ENCODE results near the gene LRRC28.
A peak's percentile ranks its signal among the peaks of the same experiment; 100 is the strongest.

The LRRC28 gene

GRCh38 chr15:99267957-99268356, 16.7 kb downstream of the LRRC28 start:
- peaks cover 2 to 5% of the 10 kb centered on the region in 2 donors for H3K36me3 Mint-ChIP-seq
- ATAC-seq (replicated peaks) (no peak), DNase-seq (no peak)
- no peaks in the 10 kb centered on the region for H3K27me3 Mint-ChIP-seq
- no peak overlapping the region for H3K4me3 Mint-ChIP-seq
- H3K27ac Mint-ChIP-seq, result no peak overlapping the region
- H3K9me3 Mint-ChIP-seq, result no peaks in the 10 kb centered on the region
- no peaks in the 10 kb centered on the region for H3K4me1 Mint-ChIP-seq

GRCh38 chr15:99268431-99268830, 17.1 kb downstream of the LRRC28 start:
- Mint-ChIP-seq H3K4me1 (no peaks in the 10 kb centered on the region), H3K36me3 (peaks cover 2 to 4% of the 10 kb centered on the region in 2 donors), H3K27me3 (no peaks in the 10 kb centered on the region), H3K27ac (no peak overlapping the region), H3K9me3 (no peaks in the 10 kb centered on the region), H3K4me3 (no peak overlapping the region)
- DNase-seq (no peak), ATAC-seq (replicated peaks) (no peak)

- no peak overlapping the region for H3K27ac Mint-ChIP-seq
- H3K27me3 Mint-ChIP-seq, result no peaks in the 10 kb centered on the region
- no peak overlapping the region for H3K4me3 Mint-ChIP-seq
- H3K4me1 Mint-ChIP-seq, result peaks cover 6 to 18% of the 10 kb centered on the region in 2 donors
- no peaks in the 10 kb centered on the region for H3K9me3 Mint-ChIP-seq
- DNase-seq (no peak), ATAC-seq (replicated peaks) (no peak)
- H3K36me3 Mint-ChIP-seq, result peaks cover 0 to 2% of the 10 kb centered on the region in 2 donors
Measured at GRCh38 chr15:99273801-99274200, 22.5 kb downstream of the LRRC28 start.

- no peaks in the 10 kb centered on the region for H3K9me3 Mint-ChIP-seq
- no peaks in the 10 kb centered on the region for H3K27me3 Mint-ChIP-seq
- H3K27ac Mint-ChIP-seq, result no peak overlapping the region
- ATAC-seq (replicated peaks) (no peak), DNase-seq (no peak)
- peaks cover 5 to 14% of the 10 kb centered on the region in 2 donors for H3K36me3 Mint-ChIP-seq
- H3K4me1 Mint-ChIP-seq, result peaks cover 8 to 23% of the 10 kb centered on the region in 2 donors
- H3K4me3 Mint-ChIP-seq, result no peak overlapping the region
Measured at GRCh38 chr15:99275061-99275460, 23.8 kb downstream of the LRRC28 start.

- Mint-ChIP-seq H3K9me3 (no peaks in the 10 kb centered on the region), H3K36me3 (peaks cover 6 to 20% of the 10 kb centered on the region in 2 donors), H3K27me3 (no peaks in the 10 kb centered on the region), H3K4me3 (no peak overlapping the region), H3K4me1 (peaks cover 10 to 28% of the 10 kb centered on the region in 2 donors), H3K27ac (peak overlapping the region; percentile 81)
- peak; percentile 68 to 72 for ATAC-seq (replicated peaks)
- DNase-seq, result no peak
Measured at GRCh38 chr15:99275525-99276128, 24.3 kb downstream of the LRRC28 start.

GRCh38 chr15:99279290-99279689, 28.0 kb downstream of the LRRC28 start:
- Mint-ChIP-seq H3K4me1 (peaks cover 15 to 39% of the 10 kb centered on the region in 2 donors), H3K36me3 (peaks cover 6 to 23% of the 10 kb centered on the region in 2 donors), H3K27ac (no peak overlapping the region), H3K9me3 (no peaks in the 10 kb centered on the region), H3K4me3 (no peak overlapping the region), H3K27me3 (no peaks in the 10 kb centered on the region)
- DNase-seq, result no peak
- ATAC-seq (replicated peaks), result no peak

- Mint-ChIP-seq H3K9me3 (no peaks in the 10 kb centered on the region), H3K4me1 (peaks cover 18 to 45% of the 10 kb centered on the region in 2 donors), H3K27ac (no peak overlapping the region), H3K27me3 (no peaks in the 10 kb centered on the region), H3K4me3 (no peak overlapping the region), H3K36me3 (peaks cover 11 to 27% of the 10 kb centered on the region in 2 donors)
- no peak for ATAC-seq (replicated peaks)
- DNase-seq, result no peak
Measured at GRCh38 chr15:99279827-99280226, 28.5 kb downstream of the LRRC28 start.

GRCh38 chr15:99282121-99282520, 30.8 kb downstream of the LRRC28 start:
- H3K27me3 Mint-ChIP-seq, result no peaks in the 10 kb centered on the region
- H3K4me3 Mint-ChIP-seq, result no peak overlapping the region
- peaks cover 16 to 34% of the 10 kb centered on the region in 2 donors for H3K4me1 Mint-ChIP-seq
- ATAC-seq (replicated peaks) (no peak), DNase-seq (no peak)
- H3K27ac Mint-ChIP-seq, result no peak overlapping the region
- H3K9me3 Mint-ChIP-seq, result no peaks in the 10 kb centered on the region
- peaks cover 16 to 33% of the 10 kb centered on the region in 2 donors for H3K36me3 Mint-ChIP-seq

GRCh38 chr15:99282586-99282985, 31.3 kb downstream of the LRRC28 start:
- Mint-ChIP-seq H3K9me3 (no peaks in the 10 kb centered on the region), H3K27me3 (no peaks in the 10 kb centered on the region), H3K4me3 (no peak overlapping the region), H3K4me1 (peaks cover 16 to 30% of the 10 kb centered on the region in 2 donors), H3K36me3 (peaks cover 16 to 33% of the 10 kb centered on the region in 2 donors), H3K27ac (no peak overlapping the region)
- ATAC-seq (replicated peaks) (no peak), DNase-seq (no peak)

- H3K4me3 Mint-ChIP-seq, result no peak overlapping the region
- ATAC-seq (replicated peaks), result peak in 1 of 2 donors; percentile 20
Measured at GRCh38 chr15:99283717-99284116, 32.4 kb downstream of the LRRC28 start.

GRCh38 chr15:99291643-99292042, 40.4 kb downstream of the LRRC28 start:
- Mint-ChIP-seq H3K4me1 (peaks cover 7 to 19% of the 10 kb centered on the region in 2 donors), H3K4me3 (no peak overlapping the region)

More at GRCh38 chr15:99283717-99284116, 32.4 kb downstream of the LRRC28 start:
- H3K27me3 Mint-ChIP-seq, result no peaks in the 10 kb centered on the region
- peaks cover 16 to 32% of the 10 kb centered on the region in 2 donors for H3K36me3 Mint-ChIP-seq
- DNase-seq, result no peak
- no peak overlapping the region for H3K27ac Mint-ChIP-seq
- H3K9me3 Mint-ChIP-seq, result no peaks in the 10 kb centered on the region
- peaks cover 16 to 29% of the 10 kb centered on the region in 2 donors for H3K4me1 Mint-ChIP-seq

GRCh38 chr15:99295840-99296239, 44.6 kb downstream of the LRRC28 start:
- peaks cover 7 to 19% of the 10 kb centered on the region in 2 donors for H3K4me1 Mint-ChIP-seq
- H3K27me3 Mint-ChIP-seq, result no peaks in the 10 kb centered on the region
- H3K36me3 Mint-ChIP-seq, result peaks cover 26 to 35% of the 10 kb centered on the region in 2 donors
- ATAC-seq (replicated peaks), result no peak
- peaks cover 6 to 13% of the 10 kb centered on the region in 2 donors for H3K9me3 Mint-ChIP-seq
- DNase-seq, result no peak
- H3K27ac Mint-ChIP-seq, result no peak overlapping the region
- H3K4me3 Mint-ChIP-seq, result no peak overlapping the region

More at GRCh38 chr15:99291643-99292042, 40.4 kb downstream of the LRRC28 start:
- Mint-ChIP-seq H3K27me3 (no peaks in the 10 kb centered on the region), H3K27ac (no peak overlapping the region), H3K9me3 (peaks cover 6 to 13% of the 10 kb centered on the region in 2 donors), H3K36me3 (peaks cover 26 to 35% of the 10 kb centered on the region in 2 donors)
- ATAC-seq (replicated peaks) (no peak), DNase-seq (no peak)

GRCh38 chr15:99296386-99296785, 45.1 kb downstream of the LRRC28 start:
- Mint-ChIP-seq H3K27me3 (no peaks in the 10 kb centered on the region), H3K4me3 (no peak overlapping the region), H3K4me1 (peaks cover 7 to 19% of the 10 kb centered on the region in 2 donors), H3K27ac (no peak overlapping the region), H3K36me3 (peaks cover 26 to 31% of the 10 kb centered on the region in 2 donors), H3K9me3 (peaks cover 6 to 13% of the 10 kb centered on the region in 2 donors)
- DNase-seq (no peak), ATAC-seq (replicated peaks) (no peak)

GRCh38 chr15:99303907-99304306, 52.6 kb downstream of the LRRC28 start:
- Mint-ChIP-seq H3K27ac (no peak overlapping the region), H3K4me1 (no peaks in the 10 kb centered on the region), H3K4me3 (no peak overlapping the region), H3K27me3 (no peaks in the 10 kb centered on the region), H3K36me3 (peaks cover 0 to 9% of the 10 kb centered on the region in 2 donors), H3K9me3 (no peaks in the 10 kb centered on the region)
- no peak for ATAC-seq (replicated peaks)
- no peak for DNase-seq

- Mint-ChIP-seq H3K27me3 (no peaks in the 10 kb centered on the region), H3K4me1 (no peaks in the 10 kb centered on the region), H3K27ac (no peak overlapping the region), H3K9me3 (no peaks in the 10 kb centered on the region), H3K36me3 (peaks cover 0 to 16% of the 10 kb centered on the region in 2 donors), H3K4me3 (no peak overlapping the region)
- DNase-seq, result no peak
- no peak for ATAC-seq (replicated peaks)
Measured at GRCh38 chr15:99305761-99306505, 54.7 kb downstream of the LRRC28 start.
